GM18873 (cell line): ENCODE results near the gene GALM.
"Not testable (repeated sequence)": the region's sequence is repeated elsewhere in the genome, so short reads cannot be mapped to it uniquely, and the experiment has no call there.

ENCODE experiments used
- ATAC-seq: cut with Tn5 transposase; IDR thresholded peaks from one replicate; pipeline ENCODE4 v1.9.1; 2021; ENCODE audit warnings: mild to moderate bottlenecking, moderate library complexity, moderate number of reproducible peaks; ENCODE audit not compliant: unreplicated experiment, low FRiP score

GALM gene

DNA sequence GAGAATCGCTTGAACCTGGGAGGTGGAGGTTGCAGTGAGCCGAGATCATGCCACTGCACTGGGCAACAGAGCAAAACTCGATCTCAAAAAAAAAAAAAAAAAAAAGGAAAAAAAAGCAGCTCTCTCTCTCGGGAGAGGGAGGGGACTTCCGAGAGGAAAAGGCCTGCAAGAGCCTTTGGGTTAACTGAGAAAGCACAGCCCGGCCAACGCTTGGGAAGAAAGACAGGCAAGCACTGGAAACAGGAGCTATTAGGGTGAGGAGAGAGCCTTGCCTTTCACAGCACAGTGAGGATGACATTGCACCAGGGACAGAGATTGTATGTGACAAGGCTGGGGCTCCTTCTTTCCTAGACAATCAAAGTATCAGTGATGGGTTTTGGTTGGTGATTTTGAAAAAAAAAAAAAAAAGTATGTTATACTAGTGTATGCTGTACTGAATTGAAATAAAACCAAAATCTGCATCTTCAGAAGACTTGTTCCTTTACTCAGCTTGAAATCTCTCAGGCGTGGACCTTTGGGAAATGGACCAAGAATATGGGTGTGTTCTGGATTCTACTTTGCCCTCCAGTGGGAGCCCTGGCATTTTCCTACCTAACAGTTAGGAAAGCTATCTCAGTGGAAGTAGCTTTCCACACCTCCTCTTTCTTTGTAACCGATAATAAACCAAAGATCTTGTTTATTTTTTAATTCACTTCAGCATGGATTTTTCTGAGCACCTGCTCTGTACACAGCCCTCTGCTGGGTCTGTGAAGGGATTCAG, 68.6 kb downstream of the GALM start:
- no peak for ATAC-seq

DNA sequence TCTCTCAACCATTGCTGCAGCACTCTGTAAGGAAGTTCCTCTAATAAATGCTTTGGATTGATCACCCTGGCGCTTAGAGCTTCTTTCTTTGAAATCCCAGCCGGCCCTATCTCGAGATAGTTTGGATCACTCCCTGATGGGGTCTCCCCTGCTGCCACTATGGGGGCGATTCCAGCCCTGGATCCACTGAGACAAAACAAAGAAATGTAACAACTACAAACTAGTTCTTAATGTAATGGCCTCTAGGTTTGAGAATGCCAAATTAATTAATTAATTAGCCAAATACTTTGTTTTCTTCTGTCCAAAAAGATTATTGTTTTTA, 70.0 kb downstream of the GALM start:
- ATAC-seq, result no peak

DNA sequence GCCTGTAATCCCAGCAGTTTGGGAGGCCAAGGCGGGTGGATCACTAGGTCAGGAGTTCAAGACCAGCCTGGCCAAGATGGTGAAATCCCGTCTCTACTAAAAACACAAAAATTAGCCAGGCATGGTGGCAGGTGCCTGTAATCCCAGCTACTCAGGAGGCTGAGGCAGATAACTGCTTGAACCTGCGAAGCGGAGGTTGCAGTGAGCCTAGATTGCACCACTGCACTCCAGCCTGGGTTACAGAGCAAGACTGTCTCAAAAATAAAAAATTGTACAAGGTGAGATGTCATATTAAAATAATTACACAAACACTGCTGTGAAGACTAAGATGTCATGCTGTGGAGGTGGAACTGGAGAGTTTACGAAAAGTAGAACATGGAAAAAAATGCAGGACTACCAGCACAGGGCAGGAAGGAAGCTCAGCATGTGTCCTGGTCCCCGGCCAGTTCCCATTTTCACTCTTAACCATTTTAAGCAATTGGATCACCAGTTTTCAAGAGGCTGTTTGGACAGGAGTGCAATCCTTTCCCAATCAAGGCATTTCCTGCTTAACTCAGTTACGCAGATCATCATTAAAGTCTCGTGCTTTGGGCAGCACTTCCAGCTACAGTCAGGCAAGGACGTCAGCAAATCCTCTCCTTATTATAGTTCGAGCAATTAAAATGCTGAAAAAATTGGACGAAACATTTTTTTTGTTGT, 71.2 kb downstream of the GALM start:
- not testable (repeated sequence) for ATAC-seq

DNA sequence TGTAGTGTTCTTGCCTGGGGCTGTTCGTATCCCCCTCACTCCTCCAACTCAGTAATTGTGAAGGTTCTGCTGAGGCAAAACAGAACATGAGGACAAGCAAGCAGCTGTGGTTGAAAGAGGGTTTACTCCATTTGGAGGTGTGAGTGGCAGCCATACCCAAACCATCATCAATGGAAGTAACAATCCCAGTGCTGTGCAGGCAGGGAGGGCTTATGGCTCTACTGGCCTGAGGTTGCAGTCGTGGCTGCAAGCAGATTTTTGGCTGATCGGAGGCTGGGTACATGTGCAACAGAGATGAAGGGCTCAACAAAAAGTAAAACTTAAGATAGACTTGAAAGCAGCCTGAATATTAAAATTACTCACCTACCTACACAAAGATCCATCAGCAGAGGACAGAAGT, 72.0 kb downstream of the GALM start:
- no peak for ATAC-seq

DNA sequence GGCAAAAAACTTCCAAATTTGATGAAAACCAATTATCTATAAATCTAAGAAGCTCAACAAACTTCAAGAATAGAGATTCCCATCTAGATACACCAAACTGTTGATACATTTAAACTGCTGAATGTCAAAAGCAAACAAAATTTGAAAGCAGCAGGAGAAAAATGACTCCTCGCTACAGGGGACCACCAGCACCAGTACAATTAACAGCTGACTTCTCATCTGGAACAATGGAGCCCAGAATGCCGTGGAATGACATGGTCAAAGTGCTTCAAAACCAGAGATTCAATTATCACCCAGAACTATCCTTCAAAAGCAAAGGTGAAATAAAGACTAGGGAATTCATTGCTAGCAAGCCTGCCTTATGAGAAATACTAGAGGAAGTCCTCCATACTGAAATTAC, 73.6 kb downstream of the GALM start:
- no peak for ATAC-seq

DNA sequence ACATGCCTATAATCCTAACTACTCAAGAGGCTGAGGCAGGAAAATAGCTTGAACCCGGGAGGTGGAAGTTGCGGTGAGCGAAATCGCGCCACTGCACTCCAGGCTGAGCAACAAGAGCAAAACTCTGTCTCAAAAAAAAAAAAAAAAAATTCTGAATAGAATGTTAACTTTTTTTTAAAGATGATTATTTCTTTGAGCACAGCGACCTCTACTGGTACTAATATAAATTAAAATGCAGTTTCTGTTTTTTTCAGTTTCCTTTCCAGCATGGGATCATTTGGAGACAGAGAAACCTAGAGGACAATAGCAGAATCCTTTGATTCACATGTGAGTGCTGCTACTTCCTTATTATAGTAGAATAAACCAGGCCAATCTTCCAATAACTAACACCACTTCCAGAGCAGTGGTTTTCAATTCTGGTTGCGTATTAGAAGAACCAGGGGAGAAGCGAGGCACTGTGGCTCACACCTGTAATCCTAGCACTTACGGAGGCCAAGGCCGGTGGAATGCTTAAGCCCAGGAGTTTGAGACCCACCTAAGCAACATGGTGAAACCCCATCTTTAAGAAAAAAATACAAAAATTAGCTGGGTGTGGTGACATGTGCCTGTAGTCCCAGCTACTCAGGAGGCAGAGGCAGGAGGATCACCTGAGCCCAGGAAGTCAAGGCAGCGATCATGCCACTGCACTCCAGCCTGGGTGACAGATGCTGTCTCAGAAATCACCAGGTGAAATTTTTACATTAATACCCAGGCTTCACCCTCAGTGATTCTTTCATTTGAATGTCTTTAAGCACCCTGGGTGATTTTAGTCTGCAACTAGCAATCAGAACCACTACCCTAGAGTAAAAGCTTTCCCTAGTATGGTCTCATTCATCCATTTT, 75.2 kb downstream of the GALM start:
- ATAC-seq, result no peak

DNA sequence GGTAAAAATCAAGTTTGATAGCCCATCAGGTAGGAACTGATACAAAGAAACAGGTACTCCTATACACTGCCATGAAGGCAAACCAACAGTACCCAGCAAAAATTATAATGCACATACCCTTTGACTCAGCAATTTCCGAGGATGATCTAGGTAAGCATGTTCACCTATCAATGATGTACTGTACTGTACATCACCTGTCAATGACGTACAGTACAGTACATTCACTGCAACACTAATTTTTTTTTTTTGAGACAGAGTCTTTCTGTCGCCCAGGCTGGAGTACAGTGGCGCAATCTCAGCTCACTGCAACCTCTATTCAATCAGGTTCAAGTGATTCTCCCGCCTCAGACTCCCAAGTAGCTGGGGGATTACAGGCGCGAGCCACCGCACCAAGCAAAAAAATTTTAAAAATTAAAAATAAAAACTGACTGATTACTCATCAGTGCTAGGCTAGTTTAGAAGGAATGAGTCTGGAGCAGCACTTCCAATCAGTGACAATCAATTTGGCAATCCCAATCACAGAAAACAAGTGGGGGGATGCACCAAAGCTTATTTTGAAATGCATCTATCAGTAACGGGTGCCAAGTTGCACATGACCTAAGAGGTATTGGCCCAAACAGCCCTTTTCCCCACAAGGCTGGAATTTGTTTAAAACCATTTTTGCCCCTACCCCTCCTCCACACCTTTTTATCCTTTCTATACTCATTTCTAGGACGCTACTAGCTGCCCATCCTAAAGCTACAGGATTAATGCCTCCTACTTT, 77.1 kb downstream of the GALM start:
- no peak for ATAC-seq

DNA sequence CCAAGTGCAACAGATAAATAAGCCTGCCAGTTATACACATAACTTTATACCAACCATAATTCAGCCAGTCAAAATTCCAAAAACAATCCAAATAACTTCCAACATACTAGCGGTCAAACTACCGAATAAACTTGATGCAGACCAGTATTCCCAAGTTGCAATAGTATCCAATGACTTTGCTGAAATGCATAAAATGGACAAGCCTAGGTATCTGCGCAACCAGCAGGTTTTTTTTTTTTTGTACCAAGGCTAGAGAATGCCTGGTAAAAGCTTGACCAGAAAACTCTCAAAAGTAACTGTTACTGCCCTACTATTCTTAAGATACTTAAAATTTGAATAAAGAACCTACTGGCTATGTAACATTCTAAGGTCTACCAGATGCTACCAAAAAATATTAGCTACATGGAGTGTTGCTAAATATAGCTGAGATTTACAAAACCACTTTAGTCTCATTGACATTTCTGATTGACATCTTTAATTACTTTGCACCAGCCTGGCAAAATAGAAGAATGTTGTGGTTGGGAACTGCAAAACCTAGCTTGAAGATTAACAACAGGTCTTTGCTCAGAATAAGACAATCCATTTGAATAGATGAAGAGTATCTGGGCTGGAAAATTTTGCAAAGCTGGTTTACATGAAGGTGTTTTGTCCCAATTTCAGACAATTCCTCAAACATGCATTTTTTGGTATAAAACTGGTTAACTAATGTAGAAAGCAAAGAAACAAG, 77.9 kb downstream of the GALM start:
- no peak for ATAC-seq

DNA sequence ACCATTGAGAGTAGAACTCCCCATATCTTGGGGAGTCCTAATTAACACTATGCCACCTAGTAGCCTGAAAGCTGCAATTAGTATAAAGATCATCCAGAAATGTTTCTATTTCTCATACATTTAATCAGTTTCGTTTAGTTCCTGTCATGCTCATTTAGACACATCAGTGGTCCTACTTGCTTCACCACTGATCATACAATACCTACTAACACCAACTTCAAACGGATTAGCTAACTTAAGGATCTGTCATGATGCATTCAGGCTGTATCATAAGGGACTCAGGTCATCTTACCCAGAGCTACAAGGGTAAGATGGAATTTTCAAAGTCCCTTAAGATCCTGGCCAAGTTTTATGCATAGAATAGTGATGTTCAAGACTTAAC, 78.5 kb downstream of the GALM start:
- ATAC-seq, result no peak

DNA sequence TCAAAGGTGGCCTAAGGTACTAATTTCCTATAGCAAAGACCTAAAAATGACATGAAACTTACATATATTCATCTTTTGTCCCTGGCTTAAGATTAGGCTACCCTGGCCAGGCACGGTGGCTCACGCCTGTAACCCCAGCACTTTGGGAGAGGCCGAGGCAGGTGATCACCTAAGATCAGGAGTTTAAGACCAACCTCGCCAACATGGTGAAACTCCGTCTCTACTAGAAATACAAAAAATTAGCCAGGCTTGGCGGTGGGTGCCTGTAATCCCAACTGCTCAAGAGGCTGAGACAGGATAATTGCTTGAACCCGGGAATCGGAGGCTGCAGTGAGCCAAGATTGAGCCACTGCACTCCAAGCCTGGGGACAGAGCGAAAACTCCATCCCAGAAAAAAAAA, 79.4 kb downstream of the GALM start:
- ATAC-seq, result no peak

DNA sequence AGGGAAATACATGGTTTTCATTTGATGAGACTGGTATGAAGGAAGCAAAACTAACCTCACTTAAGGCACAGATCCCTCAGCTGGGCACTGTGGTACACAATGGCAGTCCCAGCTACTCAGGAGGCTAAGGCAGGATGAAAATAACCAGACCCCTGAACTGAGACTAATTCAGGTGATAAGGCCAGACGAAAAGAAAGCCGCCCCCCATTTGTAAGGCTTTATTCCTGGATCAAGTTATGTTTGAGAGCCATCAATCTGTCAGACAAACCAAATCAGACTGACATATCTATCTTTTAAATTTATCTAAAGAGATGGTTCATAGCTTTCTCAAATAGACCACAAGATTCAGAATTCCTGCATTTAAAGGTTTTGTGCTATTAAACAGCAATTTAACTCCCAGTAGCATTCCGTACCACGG, 81.1 kb downstream of the GALM start:
- ATAC-seq, result no peak

DNA sequence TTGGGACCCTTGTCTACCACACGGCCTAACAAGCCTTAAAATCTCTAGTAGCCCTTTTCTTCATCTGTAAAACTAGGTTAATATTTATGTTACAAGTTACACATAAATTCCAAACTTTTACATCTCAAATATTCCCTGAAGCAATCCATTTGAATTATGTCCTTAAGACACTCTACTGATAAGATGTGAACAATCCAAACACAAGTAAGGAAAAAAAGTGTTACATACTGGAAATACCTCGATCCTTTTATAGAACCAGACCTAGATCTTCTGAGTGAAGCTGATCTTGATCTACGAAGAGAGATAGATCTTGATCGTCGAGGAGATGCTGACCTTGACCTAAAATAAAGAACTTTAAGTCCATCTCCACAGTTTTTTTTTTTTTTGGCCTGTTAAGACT, 81.9 kb downstream of the GALM start:
- no peak for ATAC-seq

DNA sequence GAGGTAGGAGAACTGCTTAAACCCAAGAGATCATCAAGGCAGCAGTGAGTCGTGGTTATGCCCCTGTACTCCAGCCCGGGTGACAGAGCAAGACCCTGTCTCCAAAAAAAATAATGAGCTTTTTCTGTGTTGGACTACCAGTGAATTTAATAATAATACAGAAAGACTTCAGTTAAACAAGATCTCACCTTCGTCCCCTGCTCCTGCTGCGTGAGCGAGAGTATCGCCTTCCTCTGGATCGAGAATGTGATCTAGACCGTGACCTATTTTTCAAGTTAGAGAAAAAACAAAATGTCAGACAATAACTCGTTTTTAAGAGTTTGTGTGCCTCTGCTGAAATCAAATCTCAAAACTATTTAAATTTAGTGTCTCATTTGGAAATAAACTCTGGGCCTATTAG, 82.5 kb downstream of the GALM start:
- ATAC-seq, result no peak

DNA sequence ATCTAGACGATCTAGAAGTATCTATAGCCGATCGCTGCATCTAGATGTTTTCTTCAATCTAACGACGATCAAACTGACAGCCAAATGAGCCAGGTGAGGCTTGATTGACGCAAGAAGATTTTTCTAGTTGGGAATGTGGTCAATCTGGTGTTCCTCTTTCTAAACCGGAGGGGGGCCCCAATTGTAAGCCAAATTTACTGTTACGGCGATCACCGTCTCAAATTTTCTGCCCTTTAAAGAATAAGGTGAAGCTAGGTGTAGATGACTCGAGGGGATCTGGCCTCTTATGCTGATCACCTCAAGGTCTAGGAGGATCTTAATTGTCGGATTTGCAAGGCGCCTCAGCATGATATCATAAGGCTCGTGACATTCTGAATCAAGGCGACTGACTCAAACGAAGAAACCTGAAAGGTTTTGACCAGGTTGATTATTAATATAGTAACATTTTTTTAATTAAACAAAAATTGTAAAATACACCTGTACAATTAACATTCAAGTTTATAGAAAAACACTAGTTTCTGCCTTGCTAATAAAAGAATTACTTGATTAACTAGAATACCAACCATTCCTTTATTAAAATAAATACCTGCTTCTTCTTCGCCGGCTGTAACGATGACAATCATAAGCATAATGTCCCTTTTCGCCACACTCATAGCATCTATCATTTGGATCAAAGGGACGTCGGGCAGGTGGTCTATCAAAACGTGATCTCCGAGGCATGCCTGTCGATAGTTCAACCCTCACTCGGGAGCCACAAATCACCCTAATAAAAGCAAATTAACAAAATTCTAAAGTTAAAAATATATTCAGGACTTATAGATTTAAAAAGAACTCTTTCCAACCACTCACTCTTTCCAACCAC, 83.3 kb downstream of the GALM start:
- no peak for ATAC-seq

DNA sequence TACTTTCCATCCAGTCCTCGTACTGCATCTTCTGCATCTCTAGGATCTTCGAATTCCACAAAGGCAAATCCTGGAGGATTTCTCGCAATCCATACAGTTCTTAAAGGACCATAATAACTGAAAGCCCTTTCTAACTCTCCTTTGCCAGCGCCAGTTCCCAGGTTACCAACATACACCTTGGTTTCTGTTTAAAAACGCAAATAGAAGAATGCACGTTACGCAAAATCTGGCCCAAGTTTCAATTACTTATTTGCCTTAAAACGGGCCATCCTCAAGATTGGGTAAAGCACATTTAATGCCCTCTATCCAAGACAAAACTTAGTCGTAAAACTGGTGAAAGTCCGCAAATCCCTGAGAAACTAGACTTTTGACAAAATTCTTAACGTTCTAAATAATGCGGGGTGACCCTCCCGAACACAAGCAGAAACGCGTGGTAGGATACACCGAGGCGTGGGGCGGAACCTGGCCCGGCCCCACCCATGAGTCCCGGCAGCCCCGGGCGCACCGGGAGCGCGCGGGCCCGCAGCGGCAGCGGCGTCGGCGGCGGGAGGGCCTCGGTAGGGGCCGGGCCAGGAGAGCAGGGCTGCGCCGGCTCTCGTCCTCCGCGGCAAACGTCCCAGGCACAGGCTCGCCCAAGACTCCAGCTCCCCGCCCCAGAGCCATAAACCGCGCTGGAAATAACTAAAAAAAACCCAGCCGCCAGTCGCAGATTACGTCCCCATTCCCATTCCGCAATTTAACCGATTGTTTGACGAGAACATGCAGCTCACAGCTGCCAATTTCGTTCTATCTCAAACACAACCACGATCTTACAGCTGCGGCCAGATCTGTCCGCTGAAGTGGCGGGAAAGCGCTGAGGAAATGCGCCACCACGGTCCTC, 84.3 kb downstream of the GALM start:
- ATAC-seq, result peak; percentile 2

DNA sequence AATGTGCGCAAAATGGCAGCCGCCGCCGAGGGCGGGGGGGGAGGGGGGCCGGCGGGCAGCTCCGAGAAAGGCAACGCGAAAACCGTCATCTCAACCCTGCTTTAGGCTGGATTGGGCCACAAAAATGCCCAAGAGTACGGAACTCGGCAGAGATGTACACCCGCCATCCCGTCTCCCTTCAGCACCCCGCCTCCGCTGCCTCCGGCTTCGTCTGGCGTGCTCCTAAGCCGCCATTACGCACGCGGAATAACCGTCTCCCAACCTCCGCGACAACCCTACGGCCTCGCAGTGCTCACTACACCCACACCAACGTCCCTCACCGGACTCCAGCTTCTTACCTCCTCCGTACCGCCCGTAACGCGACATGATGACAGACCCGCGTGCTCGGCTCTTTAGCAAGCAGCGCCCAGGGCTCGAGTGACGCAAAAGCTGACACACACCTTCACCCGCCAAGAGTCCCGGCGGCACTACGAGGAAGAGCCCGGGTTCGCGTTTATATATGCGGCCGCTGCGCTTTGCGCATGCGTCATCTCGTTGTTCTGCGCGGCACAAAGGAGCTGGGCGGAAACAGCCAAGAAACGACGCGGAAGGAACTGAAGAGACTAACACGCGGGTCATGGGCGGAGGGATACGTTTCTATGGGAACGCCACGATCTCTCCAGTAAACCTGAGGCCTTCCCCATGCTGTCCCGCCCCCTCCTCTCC, 85.1 kb downstream of the GALM start, which contains the start of gene SRSF7:
Gene SRSF7, minus strand, starts transcription at position 471 of the 705 bp plus-strand sequence. Its CDS starts 105 bp downstream, at position 366.
- peak; percentile 73 for ATAC-seq
